Epithelial cell of esophagus (primary cell): ENCODE data around the gene CCNJ.

Experiments used
- DNase-seq: peaks from one replicate; pipeline ENCODE4 v3.0.0; 2010; ENCODE audit warnings: low read depth
- H3K4me3 ChIP-seq: 2 replicates; pipeline ENCODE4 v1.5.1; 2011; ENCODE audit warnings: mild to moderate bottlenecking, low read length, control low read depth
- CTCF ChIP-seq: IDR thresholded peaks from 2 replicates; pipeline ENCODE4 v1.5.1; 2011; ENCODE audit warnings: low read depth, mild to moderate bottlenecking, low read length, control low read depth, inconsistent platforms; ENCODE audit not compliant: insufficient read depth; ENCODE audit errors: missing control alignments

Gene CCNJ

GRCh38 chr10:96082153-96082552, 38.8 kb downstream of the CCNJ start:
- DNase-seq = no peak
- no peak for TF ChIP-seq CTCF
- no peak overlapping the region for H3K4me3 ChIP-seq

GRCh38 chr10:96082748-96083147, 39.4 kb downstream of the CCNJ start:
- DNase-seq = no peak
- H3K4me3 ChIP-seq = no peak overlapping the region
- no peak for TF ChIP-seq CTCF

GRCh38 chr10:96089116-96089515, 45.7 kb downstream of the CCNJ start:
- TF ChIP-seq CTCF = no peak
- H3K4me3 ChIP-seq = peak overlapping the region; percentile 85
- DNase-seq = no peak

GRCh38 chr10:96089670-96090462, 46.5 kb downstream of the CCNJ start:
- DNase-seq = peak; percentile 96
- peak overlapping the region; percentile 85 for H3K4me3 ChIP-seq
- no peak for TF ChIP-seq CTCF

- TF ChIP-seq CTCF = no peak
- DNase-seq = no peak
- peak overlapping the region; percentile 85 for H3K4me3 ChIP-seq
These were observed 47.0 kb downstream of the CCNJ start for GRCh38 chr10:96090463-96090800.

- H3K4me3 ChIP-seq = no peak overlapping the region
- no peak for DNase-seq
- TF ChIP-seq CTCF = no peak
These were observed 49.8 kb downstream of the CCNJ start for GRCh38 chr10:96092999-96093767.
